Stimulated activated CD4-positive, alpha-beta T cell treated with anti-CD3 and anti-CD28 coated beads, Interleukin-1b, Interleukin-23, amount 100 ng/mL, for 1 hour (primary cell): ENCODE data around the gene RANBP17.
"Not testable (repeated sequence)": the region's sequence is repeated elsewhere in the genome, so short reads cannot be mapped to it uniquely, and the experiment has no call there.

Experiments used
- DNase-seq, 2 donors: peaks; one replicate each; pipeline ENCODE4 v3.0.0-alpha.2; 2020; ENCODE audit warnings: low read depth in 2 of 2

Gene RANBP17

GRCh38 chr5:170941788-170942187, 80.0 kb downstream of the RANBP17 start:
- DNase-seq, result no peak

DNA sequence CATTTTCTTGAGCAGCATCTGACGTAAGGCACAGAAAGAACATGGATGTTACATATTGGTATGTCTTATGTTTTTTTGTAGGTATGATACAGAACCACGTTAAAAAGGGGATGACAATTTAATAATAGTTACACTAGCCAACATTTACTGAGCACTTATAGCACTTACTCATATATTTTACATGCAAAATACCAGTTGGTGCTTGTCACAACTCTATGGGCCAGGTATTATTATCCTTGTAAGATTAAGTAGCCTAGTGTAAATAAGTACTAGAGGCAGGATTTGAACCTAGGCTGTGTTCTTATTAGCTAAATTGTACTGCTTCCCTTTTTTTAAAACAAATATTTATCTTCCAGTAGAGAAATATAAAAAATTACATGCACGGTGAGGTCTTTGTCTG, 83.5 kb downstream of the RANBP17 start:
- no peak for DNase-seq

GRCh38 chr5:170960567-170960966, 98.7 kb downstream of the RANBP17 start:
- DNase-seq, result no peak

GRCh38 chr5:170963521-170963920, 101.7 kb downstream of the RANBP17 start:
- DNase-seq, result no peak

DNA sequence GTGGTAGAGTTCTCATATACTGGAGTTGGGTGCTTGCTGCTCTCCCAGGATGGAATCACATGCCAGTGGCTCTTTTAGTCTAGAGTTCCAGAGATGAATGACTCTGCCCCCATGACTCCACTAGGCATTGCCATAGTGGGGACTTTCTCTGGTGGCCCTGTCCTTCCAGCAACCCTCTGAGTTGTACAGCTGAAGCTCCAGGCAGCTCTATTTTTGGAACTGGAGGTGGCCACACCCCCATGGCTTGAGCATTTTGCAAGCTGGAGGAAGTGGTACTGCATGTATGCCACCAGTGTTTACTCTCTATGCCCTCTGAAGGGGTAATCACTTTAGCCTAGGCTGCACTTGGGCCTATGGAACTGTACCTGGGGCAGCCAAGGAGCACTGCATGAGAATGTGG, 112.6 kb downstream of the RANBP17 start:
- DNase-seq, result no peak

DNA sequence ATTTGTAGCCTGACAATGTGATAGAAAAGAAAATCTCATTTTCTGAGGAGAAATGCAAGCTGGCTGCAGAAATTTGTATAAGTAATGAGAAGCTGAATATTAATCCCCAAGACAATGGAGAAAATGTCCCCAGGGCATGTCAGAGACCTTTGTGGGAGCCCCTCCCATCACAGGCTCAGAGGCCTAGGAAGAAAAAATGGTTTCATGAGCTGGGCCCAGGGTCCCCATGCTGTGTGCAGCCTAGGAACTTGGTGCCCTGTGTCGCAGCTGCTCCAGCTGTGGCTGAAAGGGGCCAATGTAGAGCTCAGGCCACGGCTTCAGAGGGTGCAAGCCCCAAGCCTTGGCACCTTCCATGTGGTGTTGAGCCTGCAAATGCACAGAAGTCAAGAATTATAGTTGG, 118.4 kb downstream of the RANBP17 start:
- not testable (repeated sequence) for DNase-seq

DNA sequence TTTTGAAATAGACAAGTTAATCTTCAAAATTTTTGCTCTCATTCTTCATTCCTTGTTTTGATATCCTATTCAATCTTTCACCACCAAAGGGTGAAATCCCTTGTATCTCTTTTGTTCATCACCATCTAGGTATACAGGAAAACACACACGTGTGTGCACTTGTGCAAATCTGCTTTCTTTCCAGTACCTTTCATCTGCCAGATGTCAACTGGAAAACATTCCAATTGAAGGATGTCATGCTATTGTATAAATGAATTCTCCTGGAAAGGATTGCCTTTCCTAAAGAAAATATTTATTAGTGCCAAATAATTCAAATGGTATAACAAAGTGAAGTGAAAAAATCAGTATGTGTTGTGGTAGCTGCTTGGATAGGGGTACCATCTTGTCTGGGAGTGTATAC, 123.7 kb downstream of the RANBP17 start:
- DNase-seq, result no peak

GRCh38 chr5:170986598-170986997, 124.8 kb downstream of the RANBP17 start:
- no peak for DNase-seq

DNA sequence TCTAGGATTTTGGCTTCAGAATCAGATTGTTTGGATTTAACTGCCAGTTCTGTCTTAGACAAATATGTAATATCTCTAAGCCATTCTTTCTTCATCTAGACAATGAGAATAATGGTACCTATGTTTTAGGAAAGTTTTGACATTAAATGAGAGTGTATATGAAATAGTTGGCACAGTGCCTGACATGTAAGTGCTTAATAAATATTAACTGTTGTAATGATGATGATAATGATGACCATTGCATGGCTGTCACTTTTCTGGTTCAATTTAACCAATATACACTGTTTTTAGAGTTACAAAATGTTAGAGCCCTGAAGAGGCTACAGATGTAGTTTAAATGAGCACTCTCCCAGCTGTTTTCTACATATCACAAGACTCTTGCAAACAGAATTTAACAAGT, 131.7 kb downstream of the RANBP17 start:
- no peak for DNase-seq

- no peak for DNase-seq
Measured at GRCh38 chr5:171010086-171010485, 148.3 kb downstream of the RANBP17 start.

GRCh38 chr5:171010816-171011215, 149.0 kb downstream of the RANBP17 start:
- no peak for DNase-seq

DNA sequence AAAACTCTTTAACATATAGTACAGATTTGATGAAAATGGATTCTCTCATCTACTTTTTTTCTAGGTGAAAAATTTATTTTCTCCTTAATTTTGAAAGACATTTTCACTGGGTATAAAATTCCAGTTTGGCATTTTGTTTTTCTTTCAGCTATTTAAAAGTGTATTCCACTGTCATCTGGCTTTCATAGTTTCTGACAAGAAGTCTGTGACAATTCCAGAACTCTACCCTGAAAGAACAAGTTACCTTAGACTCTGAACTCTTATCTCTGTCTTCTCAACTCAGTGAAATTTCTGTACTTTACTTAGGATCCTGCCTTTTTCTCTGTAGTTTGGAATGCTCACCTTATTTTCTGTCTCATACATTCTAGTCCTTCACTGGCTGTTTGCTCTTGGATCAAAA, 161.7 kb downstream of the RANBP17 start:
- no peak for DNase-seq

- DNase-seq, result no peak
Measured at GRCh38 chr5:171024084-171024483, 162.3 kb downstream of the RANBP17 start.

DNA sequence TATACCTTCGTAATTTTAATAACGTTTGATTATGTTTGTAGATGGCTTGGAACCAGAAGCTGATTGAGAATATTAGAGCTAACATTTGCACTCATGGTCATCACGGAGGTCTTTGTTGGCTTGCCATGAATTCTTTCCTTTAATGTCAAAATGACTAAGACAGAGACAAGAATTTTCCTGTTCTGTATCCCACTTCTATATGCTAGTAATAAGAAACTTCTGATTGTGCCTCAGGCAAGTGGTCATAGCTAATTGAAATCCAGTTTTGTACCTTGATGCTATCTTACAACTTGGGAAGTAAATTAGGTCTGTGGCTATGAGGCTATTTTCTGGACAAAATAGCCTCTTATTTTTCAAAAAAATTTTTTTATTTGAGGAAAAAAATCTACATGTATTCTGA, 167.6 kb downstream of the RANBP17 start:
- no peak for DNase-seq

DNA sequence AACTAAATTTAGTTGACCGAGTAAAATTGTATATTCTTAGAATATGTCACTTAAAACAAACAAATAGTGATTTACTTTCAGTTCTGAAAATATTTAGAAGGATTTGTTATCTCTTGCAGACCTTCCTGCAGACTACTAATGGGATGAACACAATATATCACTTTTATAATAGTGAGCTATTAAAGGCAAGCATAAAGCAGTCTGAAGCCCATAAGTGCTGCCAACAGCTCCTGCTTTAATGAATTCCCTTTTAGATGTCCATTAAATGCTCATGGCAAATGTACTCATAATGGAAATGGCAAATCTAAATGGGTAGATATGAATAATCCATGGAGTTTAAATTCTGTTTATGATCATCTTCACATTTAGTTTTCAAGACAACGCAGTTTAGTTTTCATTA, 170.2 kb downstream of the RANBP17 start:
- no peak for DNase-seq

GRCh38 chr5:171032435-171032973, 170.7 kb downstream of the RANBP17 start:
- no peak for DNase-seq

DNA sequence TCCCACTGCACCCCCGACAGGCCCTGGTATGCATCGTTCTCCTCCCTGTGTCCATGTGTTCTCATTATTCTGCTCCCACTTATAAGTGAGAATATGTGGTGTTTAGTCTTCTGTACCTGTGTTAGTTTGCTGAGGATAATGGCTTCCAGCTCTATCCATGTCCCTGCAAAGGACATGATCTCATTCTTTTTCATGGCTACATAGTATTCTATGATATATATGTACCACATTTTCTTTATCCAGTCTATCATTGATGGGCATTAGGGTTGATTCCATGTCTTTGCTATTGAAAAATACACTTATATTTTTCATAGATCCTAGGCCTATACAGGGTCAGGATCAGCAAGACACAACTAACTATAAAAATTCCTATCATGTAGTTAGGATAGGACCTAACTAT, 180.1 kb downstream of the RANBP17 start:
- DNase-seq, result not testable (repeated sequence)

GRCh38 chr5:171050916-171051315, 189.1 kb downstream of the RANBP17 start:
- DNase-seq, result no peak

DNA sequence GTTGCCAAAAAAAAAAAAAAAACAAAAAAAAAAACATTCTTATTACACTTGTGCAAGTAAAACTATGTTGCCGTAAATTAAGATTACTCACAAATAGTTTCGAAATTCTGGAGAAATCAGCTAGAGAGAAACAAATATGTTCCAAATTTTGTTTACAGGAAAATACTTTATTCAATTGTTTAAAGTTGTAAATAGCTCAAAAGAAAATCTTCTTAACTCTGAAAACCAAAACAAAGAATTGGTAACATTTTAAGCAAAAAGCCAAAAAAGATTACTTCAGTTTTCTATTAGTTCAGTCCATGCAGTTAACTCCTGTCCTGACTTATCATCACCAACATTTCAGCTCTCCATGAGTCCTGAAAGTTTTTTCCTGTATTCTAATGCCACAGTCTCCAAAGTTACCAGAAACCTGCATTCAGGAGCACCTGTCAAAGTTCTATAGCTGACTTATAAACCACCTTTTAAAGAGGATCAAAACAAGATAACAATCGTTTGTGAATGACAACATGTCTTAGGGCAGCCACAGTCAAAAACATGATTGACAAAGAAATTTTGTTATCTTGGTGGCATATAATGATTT, 194.1 kb downstream of the RANBP17 start:
- no peak for DNase-seq

DNA sequence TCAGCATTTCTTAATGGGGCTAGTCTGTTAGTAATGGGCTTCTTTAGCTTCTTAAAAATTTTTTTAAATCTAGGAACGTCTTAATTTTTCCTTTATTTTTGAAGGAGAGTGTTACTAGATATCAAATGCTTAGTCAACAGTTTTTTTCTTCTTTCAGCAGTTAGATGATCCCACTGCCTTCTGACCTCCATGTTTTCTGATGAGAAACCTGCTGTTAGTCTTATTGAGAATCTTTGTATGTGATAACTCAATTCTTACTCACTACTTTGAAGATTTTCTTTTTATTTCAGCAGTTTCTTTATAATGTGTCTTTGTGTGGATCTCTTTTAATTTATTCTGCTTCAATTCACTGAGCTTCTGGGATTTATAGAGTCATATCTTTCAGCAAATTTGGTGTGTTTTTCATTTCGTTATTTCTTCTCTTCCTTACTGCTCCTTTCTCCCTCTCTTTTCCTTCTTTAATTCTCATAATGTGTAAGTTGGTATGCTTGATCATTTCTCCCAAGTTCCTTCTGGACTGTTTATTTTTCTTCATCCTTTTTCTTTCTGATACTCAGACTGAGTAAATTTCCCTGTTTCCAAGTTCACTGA, 205.8 kb downstream of the RANBP17 start:
- no peak for DNase-seq

DNA sequence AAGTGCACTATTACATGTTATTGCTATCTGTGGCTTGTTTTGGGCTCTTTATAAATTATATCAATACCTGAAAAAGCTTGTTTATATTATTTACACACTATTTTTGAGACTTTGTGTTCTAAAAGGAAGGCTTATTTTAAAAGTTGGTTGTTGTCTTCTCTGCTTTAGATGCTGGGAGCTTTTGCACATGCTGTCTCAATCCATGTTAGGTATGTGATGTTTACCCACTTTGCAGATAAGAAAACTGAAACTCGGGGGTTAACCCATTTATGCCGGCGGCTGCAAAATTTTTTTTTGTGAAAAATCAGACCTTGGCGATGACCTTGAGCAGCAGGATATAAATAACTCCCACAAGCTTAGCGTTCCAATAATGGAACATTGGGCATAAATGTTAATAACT, 212.9 kb downstream of the RANBP17 start:
- no peak for DNase-seq

GRCh38 chr5:171080186-171080938, 218.5 kb downstream of the RANBP17 start:
- no peak for DNase-seq

DNA sequence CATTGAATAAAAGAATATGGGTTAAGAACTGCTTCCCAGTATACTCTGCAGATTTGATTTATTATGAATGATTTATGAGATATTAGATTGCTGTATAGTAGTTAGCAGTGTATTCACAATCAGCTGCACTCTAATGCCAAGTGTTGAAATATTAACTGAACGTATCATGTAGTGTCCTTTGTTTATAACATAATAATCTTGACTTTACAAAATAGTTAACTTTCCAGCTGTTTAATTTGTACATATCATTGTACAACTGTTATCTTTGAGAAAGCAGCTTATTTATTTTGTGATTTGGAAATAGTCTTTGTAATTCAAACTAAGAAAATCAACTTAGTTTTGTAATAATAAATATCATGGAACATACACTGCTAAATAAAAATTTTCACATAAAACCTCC, 219.5 kb downstream of the RANBP17 start:
- no peak for DNase-seq
